Stimulated activated effector memory CD8-positive, alpha-beta T cell treated with anti-CD3 and anti-CD28 coated beads, Interleukin-12 subunit alpha, Interleukin-12 subunit beta, amount 100 ng/mL, for 72 hours (primary cell): ENCODE data around the gene GARRE1.
A peak's percentile ranks its signal among the peaks of the same experiment; 100 is the strongest.
"Not testable (repeated sequence)": the region's sequence is repeated elsewhere in the genome, so short reads cannot be mapped to it uniquely, and the experiment has no call there.

Experiments used
- ATAC-seq: fragments of 150-1000 bp; cut with Tn5 transposase; 2 replicates; pipeline ENCODE4 v1.10.0; 2021
- DNase-seq, 2 donors: peaks; one replicate each; pipeline ENCODE4 v3.0.0; 2021 to 2022; ENCODE audit warnings: low spot score in 2 of 2
- H3K27ac Mint-ChIP-seq: one replicate; pipeline ENCODE4 v1.8.0; 2022; ENCODE audit warnings: mild to moderate bottlenecking, mixed read lengths
- H3K36me3 Mint-ChIP-seq: one replicate; pipeline ENCODE4 v1.8.0; 2022; ENCODE audit warnings: mild to moderate bottlenecking, mixed read lengths
- H3K4me1 Mint-ChIP-seq: one replicate; pipeline ENCODE4 v1.8.0; 2022; ENCODE audit warnings: mixed read lengths
- H3K4me3 Mint-ChIP-seq: one replicate; pipeline ENCODE4 v1.8.0; 2022; ENCODE audit warnings: mild to moderate bottlenecking, mixed read lengths
- H3K9me3 Mint-ChIP-seq: one replicate; pipeline ENCODE4 v1.8.0; 2022; ENCODE audit warnings: mixed read lengths

GARRE1 gene

DNA sequence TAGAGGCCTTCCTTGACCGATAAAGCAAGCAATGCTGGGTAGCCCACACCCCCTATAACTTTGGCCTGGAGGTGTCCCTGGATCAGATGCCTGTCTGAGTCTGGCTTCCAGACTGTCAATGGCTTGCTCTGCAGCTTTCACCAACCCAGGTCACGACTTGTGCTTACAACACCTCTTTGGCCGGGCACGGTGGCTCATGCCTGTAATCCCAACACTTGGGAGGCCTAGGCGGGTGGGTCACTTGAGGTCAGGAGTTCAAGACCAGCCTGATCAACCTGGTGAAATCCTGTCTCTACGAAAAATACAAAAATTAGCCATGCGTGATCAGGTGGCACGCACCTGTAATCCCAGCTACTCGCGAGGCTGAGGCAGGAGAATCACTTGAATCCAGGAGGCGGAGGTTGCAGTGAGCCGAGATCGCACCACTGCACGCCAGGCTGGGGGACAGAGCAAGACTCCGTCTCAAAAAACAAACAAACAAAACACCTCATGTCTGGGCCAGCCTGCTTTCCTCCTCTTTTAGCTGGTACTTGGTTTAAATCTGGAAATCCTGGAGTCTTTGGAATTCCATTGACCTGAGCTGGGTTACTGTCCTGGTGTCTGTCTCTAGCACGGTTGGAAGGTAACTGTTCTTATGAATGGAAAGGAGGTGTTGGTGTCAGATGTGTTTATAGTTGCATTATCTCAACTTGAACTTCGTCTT is 10.3 kb upstream of the GARRE1 start:
- no peaks in the 10 kb centered on the region for H3K36me3 Mint-ChIP-seq
- H3K9me3 Mint-ChIP-seq = no peaks in the 10 kb centered on the region
- H3K4me3 Mint-ChIP-seq = no peak overlapping the region
- H3K27ac Mint-ChIP-seq = no peak overlapping the region
- no peak for DNase-seq
- H3K4me1 Mint-ChIP-seq = no peaks in the 10 kb centered on the region
- ATAC-seq = no peak

DNA sequence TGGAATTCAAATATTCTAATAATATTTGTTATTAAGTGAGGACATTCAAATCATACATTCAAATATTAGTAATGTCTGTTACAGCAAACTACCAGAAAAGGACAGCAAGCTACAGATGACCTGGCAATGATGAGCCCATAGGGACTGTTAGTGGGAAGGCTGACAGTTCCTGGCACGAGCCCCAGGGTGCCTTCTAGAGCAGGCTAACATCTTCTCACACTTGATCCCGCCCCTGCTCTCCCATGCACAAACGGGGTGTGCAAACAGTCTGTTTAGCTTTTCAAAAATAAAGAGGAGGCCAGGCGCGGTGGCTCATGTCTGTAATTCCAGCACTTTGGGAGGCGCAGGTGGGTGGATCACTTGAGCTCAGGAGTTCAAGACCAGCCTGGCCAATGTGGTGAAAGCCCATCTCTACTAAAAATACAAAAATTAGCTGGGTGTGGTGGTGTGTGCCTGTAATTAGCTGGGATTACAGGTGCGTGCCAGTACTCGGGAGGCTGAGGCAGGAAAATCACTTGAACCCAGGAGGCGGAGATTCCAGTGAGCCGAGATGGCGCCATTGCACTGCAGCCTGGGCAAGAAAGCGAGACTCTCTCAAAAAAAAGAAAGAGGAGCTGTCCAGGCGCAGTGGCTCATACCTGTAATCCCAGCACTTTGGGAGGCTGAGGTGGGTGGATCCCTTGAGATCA is 9.6 kb upstream of the GARRE1 start:
- DNase-seq (no peak), ATAC-seq (no peak)
- Mint-ChIP-seq H3K4me1 (no peaks in the 10 kb centered on the region), H3K9me3 (no peaks in the 10 kb centered on the region), H3K36me3 (no peaks in the 10 kb centered on the region), H3K4me3 (no peak overlapping the region), H3K27ac (peak overlapping the region; percentile 23)

DNA sequence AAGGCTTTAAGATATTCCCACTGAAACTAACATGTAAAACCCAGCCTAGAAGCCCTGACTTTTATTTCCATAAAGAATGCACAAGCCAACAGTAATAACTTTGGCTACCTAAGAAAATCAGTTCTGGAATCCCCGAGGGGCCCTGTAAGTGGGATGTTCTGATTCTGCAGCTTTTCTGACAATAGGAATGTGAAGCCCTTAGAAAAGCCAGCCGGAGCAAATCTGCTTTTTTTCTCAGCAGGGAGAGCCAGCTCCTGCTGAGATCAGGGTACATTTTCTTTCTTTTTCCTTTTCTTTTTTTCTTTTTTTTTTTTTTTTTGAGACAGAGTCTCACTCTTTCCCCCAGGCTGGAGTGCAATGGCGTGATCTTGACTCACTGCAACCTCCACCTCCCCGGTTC is 8.0 kb upstream of the GARRE1 start:
- Mint-ChIP-seq H3K9me3 (no peaks in the 10 kb centered on the region), H3K4me1 (no peaks in the 10 kb centered on the region), H3K4me3 (no peak overlapping the region), H3K27ac (no peak overlapping the region), H3K36me3 (no peaks in the 10 kb centered on the region)
- DNase-seq (no peak), ATAC-seq (no peak)

DNA sequence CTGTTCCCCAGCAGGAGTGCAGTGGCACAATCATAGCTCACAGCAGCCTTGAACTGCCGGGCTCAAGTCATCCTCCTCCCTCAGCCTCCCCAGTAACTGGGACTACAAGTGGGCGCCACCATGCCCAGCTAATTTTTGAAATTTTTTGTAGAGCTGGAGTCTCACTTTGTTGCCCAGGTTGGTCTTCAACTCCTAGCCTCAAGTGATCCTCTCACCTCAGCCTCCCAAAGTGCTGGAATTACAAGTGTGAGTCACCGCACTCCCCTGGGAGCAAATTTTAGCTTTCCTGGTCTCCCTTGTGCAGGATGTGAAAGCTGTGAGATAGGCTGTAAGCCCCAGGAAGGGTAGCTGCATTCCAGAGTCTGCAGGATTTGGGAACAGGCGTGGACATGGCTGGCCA is 5.4 kb upstream of the GARRE1 start:
- peaks cover 2% of the 10 kb centered on the region for H3K36me3 Mint-ChIP-seq
- peaks cover 8% of the 10 kb centered on the region for H3K4me1 Mint-ChIP-seq
- no peak overlapping the region for H3K4me3 Mint-ChIP-seq
- no peak for ATAC-seq
- no peak for DNase-seq
- no peaks in the 10 kb centered on the region for H3K9me3 Mint-ChIP-seq
- H3K27ac Mint-ChIP-seq = no peak overlapping the region

DNA sequence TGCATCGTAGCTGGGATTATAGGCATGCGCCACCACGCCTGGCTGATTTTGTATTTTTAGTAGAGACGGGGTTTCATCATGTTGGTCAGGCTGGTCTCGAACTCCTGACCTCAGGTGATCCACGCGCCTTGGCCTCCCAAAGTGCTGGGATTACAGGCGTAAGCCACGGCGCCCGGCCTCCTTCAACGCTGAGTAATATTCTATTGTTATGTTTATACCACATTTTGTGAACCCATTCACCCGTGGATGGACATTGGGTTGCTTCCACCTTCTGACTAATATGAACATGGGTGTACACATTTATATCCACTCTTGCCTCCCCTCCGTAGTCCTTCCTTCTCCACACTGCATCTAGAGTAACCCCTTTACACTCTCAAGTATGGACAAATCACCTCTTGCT is 1.2 kb upstream of the GARRE1 start:
- Mint-ChIP-seq H3K4me1 (peaks cover 20% of the 10 kb centered on the region), H3K4me3 (peak overlapping the region; percentile 84)
- H3K36me3 Mint-ChIP-seq, ATAC-seq, H3K27ac Mint-ChIP-seq, H3K9me3 Mint-ChIP-seq, DNase-seq: not testable (repeated sequence)

DNA sequence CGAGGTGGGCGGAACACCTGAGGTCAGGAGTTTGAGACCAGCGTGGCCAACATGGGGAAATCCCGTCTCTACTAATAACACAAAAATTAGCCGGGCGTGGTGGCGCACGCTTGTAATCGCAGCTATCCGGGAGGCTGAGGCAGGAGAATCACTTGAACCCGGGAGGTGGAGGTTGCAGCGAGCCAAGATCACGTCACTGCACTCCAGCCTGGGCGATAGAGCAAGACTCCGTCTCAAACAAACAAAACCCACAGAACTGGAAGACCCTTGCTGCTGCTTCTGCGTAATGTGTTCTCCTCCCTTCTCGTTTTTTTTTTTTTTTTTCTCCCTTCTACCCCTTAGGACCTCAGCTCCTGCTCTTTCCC is 691 bp upstream of the GARRE1 start:
- Mint-ChIP-seq H3K4me1 (peaks cover 23% of the 10 kb centered on the region), H3K27ac (peak overlapping the region; percentile 91), H3K4me3 (peak overlapping the region; percentile 84)
- not testable (repeated sequence) for H3K36me3 Mint-ChIP-seq, DNase-seq, ATAC-seq, H3K9me3 Mint-ChIP-seq

DNA sequence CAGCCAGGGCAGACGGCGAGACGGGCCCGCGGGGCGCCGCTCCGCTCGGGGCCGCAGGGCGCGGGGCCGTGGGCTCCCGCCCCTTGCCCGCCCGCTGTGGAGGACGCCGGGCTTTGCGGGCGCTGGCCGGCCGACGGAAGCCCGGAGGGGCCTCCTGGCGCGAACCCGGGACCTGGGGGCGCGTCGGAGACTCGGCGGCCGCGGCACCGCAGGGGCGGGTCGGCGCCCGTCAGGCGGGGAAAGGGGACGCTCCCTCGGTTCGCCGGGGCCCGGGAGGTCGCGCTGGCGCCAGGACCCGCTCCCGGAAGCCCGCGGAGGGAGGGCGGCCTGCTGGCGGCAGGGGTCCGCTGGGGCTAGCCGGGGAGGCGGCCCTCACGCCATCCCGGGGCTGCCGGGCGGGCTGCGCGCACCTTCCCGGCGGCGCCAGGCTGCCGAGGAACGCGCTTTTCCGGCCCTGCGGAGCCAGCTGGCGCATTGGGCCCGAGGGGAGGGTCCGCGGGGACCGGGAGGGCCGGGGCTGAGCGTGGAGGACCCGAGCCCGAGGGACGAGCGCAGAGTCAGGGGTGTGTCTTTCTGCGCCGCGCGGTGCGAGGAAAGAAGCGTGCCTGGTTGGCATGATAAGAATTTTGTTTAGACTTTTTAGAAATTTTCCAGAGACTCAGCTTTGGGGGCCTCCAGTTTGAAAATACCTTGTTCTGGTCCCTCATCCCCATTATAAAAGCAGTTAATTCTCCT is 511 bp downstream of the GARRE1 start:
- peak overlapping the region; percentile 84 for H3K4me3 Mint-ChIP-seq
- H3K4me1 Mint-ChIP-seq = peaks cover 23% of the 10 kb centered on the region
- no peaks in the 10 kb centered on the region for H3K9me3 Mint-ChIP-seq
- H3K36me3 Mint-ChIP-seq = peaks cover 6% of the 10 kb centered on the region
- H3K27ac Mint-ChIP-seq = peak overlapping the region; percentile 34
- DNase-seq = peak; percentile 21 to 77
- peak; percentile 75 for ATAC-seq

DNA sequence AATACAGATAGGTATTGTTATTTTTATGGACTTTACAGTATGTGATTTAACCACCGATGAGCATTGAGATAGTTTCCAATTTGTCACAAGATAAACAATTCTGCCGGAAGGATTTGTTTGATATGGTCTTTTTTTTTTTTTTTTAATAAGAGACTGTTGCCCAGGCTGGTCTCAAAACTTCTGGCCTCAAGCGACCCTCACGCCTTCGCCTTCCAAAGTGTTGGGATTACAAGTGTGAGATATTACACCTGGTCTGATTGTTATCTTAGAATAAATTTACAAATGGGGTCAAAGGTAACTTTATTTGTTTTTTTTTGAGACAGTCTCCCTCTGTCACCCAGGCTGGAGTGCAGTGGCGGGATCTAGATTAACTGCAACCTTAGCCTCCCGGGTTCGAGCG is 1.2 kb downstream of the GARRE1 start:
- Mint-ChIP-seq H3K27ac (peak overlapping the region; percentile 34), H3K9me3 (no peaks in the 10 kb centered on the region), H3K4me3 (peak overlapping the region; percentile 84), H3K4me1 (peaks cover 23% of the 10 kb centered on the region), H3K36me3 (peaks cover 6% of the 10 kb centered on the region)
- ATAC-seq (no peak), DNase-seq (no peak)

DNA sequence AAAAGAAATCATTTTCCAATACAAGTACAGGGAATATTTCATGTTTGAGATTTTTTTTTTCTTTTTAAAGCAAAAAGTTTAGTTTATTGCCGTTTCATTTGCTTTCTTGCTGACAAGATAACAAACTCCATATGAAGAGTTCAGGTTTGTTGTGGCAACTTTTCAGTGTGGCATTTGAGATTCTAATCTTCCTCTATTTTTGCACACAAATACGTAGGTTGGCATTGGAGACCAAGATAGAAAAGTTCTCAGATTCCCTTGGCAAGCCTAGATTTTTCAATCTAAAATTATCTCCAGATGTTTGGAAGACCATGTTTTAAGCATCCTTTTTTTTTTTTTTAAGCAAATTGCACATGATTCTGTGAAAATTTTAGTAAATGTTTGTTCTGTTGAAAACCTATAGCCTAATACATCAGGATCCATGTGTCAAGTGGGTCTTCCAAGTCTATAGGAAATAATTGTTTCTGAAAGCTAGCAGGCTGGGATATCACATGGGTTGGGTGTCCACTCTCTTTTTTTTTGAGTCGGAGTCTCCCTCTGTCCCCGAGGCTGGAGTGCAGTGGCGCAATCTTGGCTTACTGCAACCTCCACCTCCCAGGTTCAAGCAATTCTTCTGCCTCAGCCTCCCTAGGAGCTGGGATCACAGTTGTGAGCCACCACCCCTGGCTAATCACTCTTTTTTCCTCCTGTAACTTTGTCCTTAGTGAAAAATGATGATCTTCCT is 2.6 kb downstream of the GARRE1 start:
- Mint-ChIP-seq H3K27ac (peak overlapping the region; percentile 58), H3K4me3 (no peak overlapping the region), H3K4me1 (peaks cover 33% of the 10 kb centered on the region), H3K9me3 (no peaks in the 10 kb centered on the region), H3K36me3 (peaks cover 10% of the 10 kb centered on the region)
- ATAC-seq (no peak), DNase-seq (no peak)

DNA sequence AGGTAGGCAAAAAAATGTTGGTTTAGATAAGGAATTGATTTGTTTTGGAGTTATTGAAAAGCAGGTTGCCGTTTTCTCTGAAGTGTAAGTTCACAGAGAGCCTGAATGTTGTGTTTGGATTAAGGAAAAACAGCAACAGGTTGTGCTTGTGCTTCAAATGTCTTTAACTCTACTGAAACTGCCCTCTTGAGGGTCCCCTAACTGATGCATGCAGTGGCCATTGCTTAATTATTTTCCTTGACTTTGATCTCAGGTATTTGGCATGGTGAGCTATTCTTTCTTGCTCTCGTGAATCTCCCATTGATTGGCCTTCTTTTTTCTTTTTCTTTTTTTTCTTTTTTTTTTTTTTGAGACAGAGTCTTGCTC is 3.2 kb downstream of the GARRE1 start:
- no peak for ATAC-seq
- DNase-seq = no peak
- H3K4me1 Mint-ChIP-seq = peaks cover 33% of the 10 kb centered on the region
- peak overlapping the region; percentile 58 for H3K27ac Mint-ChIP-seq
- peaks cover 10% of the 10 kb centered on the region for H3K36me3 Mint-ChIP-seq
- H3K9me3 Mint-ChIP-seq = no peaks in the 10 kb centered on the region
- no peak overlapping the region for H3K4me3 Mint-ChIP-seq

DNA sequence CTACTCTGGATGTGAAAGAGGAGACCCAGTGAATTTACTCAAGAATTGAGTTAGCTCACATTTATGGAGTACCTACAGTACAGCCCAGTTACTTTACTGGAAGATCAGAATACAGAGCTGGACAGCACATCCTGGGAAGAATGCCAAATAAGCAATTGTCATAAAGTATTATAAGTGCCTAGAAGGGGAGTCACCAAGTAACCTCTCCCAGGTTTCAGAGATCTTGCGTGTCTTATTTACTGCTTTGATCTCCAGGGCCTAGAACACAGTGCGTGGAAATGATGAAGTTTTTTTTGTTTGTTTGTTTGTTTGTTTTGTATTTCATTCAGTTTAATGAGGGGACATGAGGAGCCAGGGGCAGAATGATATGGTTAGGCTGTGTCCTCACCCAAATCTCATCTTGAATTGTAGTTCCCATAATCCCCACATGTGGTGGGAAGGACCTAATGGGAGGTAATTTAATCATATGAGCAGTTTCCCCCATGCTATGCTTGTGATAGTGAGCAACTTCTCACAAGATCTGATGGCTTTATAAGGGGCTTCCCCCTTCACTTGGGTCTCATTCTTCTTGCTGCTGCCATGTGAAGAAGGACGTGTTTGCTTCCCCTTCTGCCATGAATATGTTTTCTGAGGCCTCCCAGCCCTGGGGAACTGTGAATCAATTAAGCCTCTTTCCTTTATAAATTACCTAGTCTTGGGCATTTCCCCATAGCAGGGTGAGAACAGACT is 5.2 kb downstream of the GARRE1 start:
- Mint-ChIP-seq H3K36me3 (peaks cover 5% of the 10 kb centered on the region), H3K27ac (peak overlapping the region; percentile 48), H3K9me3 (no peaks in the 10 kb centered on the region), H3K4me1 (peaks cover 31% of the 10 kb centered on the region), H3K4me3 (no peak overlapping the region)
- no peak for ATAC-seq
- DNase-seq = no peak

DNA sequence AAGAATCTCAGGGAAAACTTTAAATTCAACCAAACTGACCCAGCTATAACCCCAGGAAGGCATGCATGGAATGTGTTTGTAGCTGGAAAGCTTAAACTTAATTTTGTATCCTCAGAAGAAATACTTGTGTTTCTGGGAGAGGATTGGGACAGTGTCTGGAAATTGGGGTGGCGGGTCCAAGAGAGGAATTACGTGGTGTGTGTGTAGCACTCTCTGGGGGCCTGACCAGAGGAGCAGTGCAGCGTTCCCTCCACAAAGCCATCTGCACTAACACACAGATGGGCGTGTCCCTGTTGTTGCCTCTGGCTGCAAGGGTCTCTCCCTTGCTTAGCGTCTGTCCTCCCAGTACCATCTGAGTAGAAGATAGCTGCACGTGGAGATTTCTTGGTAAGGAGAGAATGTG is 6.4 kb downstream of the GARRE1 start:
- Mint-ChIP-seq H3K36me3 (peaks cover 5% of the 10 kb centered on the region), H3K4me1 (peaks cover 37% of the 10 kb centered on the region), H3K4me3 (no peak overlapping the region), H3K9me3 (no peaks in the 10 kb centered on the region), H3K27ac (no peak overlapping the region)
- ATAC-seq (no peak), DNase-seq (no peak)

DNA sequence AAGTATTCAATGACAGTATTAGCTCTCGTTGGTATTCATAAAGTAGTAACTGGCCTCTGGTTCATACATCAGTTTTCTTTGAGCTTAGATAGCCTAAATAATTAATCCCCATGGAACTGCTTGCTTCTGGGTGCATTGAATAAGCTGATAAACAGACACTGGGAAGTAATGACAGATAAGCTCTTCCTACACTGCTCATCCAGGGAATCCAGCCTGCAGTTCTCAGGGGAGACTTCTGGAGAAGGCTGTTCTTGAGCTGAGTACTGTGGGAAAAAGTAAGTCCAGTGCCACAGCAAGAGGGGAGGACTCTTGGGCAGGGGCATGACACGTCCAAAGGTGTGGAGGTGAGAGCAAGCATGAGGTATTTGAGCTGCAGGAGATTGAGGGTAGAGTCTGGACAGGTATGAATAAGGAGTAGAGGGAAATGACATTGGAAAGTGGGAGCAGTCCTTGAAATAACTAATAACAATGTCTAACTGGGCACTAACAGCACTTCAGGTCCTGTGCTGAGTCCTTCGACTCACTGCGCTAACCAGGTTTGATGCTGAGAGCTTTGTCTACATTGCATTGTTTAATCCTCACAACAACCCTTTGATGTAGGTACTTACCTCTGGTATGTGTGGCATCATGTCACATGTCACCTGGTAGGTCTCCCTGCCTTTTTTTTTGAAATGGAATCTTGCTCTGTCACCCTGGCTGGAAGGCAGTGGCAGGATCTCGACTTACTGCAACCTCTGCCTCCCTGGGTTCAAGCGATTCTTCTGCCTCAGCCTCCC is 7.2 kb downstream of the GARRE1 start:
- Mint-ChIP-seq H3K36me3 (peaks cover 10% of the 10 kb centered on the region), H3K4me1 (peaks cover 43% of the 10 kb centered on the region), H3K27ac (no peak overlapping the region), H3K9me3 (no peaks in the 10 kb centered on the region), H3K4me3 (no peak overlapping the region)
- no peak for DNase-seq
- ATAC-seq = no peak

DNA sequence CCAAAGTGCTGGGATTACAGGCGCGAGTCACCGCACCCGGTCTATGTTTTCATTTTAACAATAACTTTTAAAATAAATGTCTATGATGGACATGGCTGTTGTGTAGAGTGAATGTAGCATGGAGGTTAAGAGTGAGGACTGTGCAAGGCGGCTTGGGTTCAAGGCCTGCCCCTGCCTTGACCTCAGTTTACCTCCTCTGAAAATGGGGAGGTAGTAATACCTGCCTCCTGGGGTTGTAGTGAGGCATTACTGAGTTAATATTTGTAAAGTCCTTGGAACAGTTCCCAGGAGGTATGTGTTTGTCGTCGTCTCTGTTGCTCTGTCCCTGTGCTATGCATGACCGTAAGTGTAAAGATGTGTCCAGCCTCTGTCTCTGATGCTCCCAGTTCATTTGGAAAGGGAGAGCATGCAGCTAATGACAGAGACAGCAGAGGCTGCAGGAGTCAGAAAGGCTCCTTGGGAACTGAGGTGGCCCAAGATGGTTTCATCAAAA is 9.4 kb downstream of the GARRE1 start:
- Mint-ChIP-seq H3K4me3 (no peak overlapping the region), H3K36me3 (peaks cover 10% of the 10 kb centered on the region), H3K4me1 (peaks cover 45% of the 10 kb centered on the region), H3K27ac (peak overlapping the region; percentile 74), H3K9me3 (no peaks in the 10 kb centered on the region)
- ATAC-seq (no peak), DNase-seq (no peak)
